ENCODE data around the gene ESYT2. TPM values are rescaled to one million over a fixed set of nuclear protein-coding genes. Genes with fewer than 3 reads are reported as not detected.

The ESYT2 gene
- total RNA-seq, 4 donors from 2014 or later: 209 to 286 (median 230) TPM

DNA sequence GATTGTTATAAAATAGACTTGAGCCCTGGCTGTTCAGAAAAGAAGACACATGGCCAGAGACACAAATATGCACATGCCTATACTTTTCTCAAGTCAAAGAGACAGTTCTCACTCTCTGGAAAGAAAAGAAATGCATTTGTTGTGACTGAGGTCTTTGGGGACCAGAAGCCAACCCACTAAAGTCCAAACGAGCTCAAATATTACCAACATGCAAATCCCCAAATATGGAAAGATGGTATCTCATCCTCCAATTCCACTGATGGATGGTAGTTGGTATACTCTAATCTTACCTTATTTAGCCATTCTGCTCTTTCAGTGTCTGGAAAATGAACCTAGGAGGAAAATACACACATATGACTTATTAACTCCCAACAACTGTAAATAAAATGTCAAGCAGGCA is 30.6 kb downstream of the ESYT2 start:
- no peak for TF ChIP-seq CTCF (IDR thresholded peaks at IDR 0.05)
- TF ChIP-seq POLR2A (IDR thresholded peaks at IDR 0.05): no peak
- TF ChIP-seq POLR2AphosphoS5 (IDR thresholded peaks at IDR 0.05): no peak
- TF ChIP-seq EP300 (IDR thresholded peaks at IDR 0.05): no peak
- no peaks in the 10 kb centered on the region for H3K9me3 ChIP-seq
- H3K4me3 ChIP-seq: no peak overlapping the region
- ATAC-seq: no peak
- 0 to 8% methylated on average over 1 of the region's 1 CpG for WGBS, 2 donors (ENCODE audit: low coverage in 1 of 2)
- H3K27ac ChIP-seq: peak overlapping the region in 2 of 4 donors; percentile 19 to 57
- no peaks in the 10 kb centered on the region for H3K27me3 ChIP-seq
- H3K36me3 ChIP-seq: peaks cover 0 to 45% of the 10 kb centered on the region in 2 donors
- H3K4me1 ChIP-seq: peaks cover 14 to 92% (median 26%) of the 10 kb centered on the region in 3 donors

GRCh38 chr7:158796667-158797066 is 32.6 kb downstream of the ESYT2 start:
- Histone ChIP-seq H3K27me3 (no peaks in the 10 kb centered on the region), H3K4me1 (peaks cover 6 to 76% (median 18%) of the 10 kb centered on the region in 3 donors), H3K4me3 (no peak overlapping the region), H3K9me3 (no peaks in the 10 kb centered on the region), H3K36me3 (peaks cover 0 to 66% of the 10 kb centered on the region in 2 donors), H3K27ac (peak overlapping the region; percentile 75 to 84 (median 78))
- 53 to 59% methylated on average over 15 to 18 of the region's 23 CpGs for WGBS, 2 donors (ENCODE audit: low coverage in 1 of 2)
- no peak for ATAC-seq
- no peak for TF ChIP-seq POLR2A (IDR thresholded peaks at IDR 0.05)
- no peak for TF ChIP-seq CTCF (IDR thresholded peaks at IDR 0.05)
- no peak for TF ChIP-seq EP300 (IDR thresholded peaks at IDR 0.05)
- no peak for TF ChIP-seq POLR2AphosphoS5 (IDR thresholded peaks at IDR 0.05)

DNA sequence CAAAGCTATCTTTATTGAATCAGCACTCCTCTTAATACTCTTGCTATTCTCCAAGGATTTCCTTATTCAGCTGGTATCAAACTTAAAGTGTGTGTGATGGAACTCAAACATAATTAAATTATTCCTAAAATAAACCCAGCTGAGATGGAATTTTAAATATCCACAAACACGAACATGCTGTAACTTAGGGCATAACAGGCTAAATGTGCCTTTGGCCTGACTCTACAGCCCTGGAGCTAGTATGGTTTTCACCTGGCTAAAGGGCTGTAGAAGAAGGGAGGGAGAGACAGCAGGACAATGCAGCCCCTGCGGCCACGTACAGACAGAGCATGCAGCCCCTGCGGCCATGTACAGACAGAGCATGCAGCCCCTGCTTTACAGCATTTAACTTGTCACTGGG is 34.0 kb downstream of the ESYT2 start:
- H3K36me3 ChIP-seq: peaks cover 0 to 80% of the 10 kb centered on the region in 2 donors

GRCh38 chr7:158791107-158791506 is 38.2 kb downstream of the ESYT2 start:
- H3K9me3 ChIP-seq: no peaks in the 10 kb centered on the region
- H3K4me1 ChIP-seq: peaks cover 0 to 54% (median 8%) of the 10 kb centered on the region in 3 donors
- no peak for TF ChIP-seq CTCF (IDR thresholded peaks at IDR 0.05)
- no peak for TF ChIP-seq POLR2AphosphoS5 (IDR thresholded peaks at IDR 0.05)
- TF ChIP-seq EP300 (IDR thresholded peaks at IDR 0.05): no peak
- no peak for TF ChIP-seq POLR2A (IDR thresholded peaks at IDR 0.05)
- no peaks in the 10 kb centered on the region for H3K27me3 ChIP-seq
- no peak overlapping the region for H3K4me3 ChIP-seq
- H3K27ac ChIP-seq: peak overlapping the region in 2 of 4 donors; percentile 63 to 89
- 78 to 82% methylated on average over 5 to 8 of the region's 10 CpGs for WGBS, 2 donors (ENCODE audit: low coverage in 1 of 2)
- ATAC-seq: no peak
- H3K36me3 ChIP-seq: peaks cover 0 to 94% of the 10 kb centered on the region in 2 donors

More for the DNA sequence above, 34.0 kb downstream of the ESYT2 start:
- no peaks in the 10 kb centered on the region for H3K9me3 ChIP-seq
- peak overlapping the region; percentile 75 to 84 (median 78) for H3K27ac ChIP-seq
- ATAC-seq: peak; percentile 69
- 25 to 44% methylated on average over 1 to 3 of the region's 4 CpGs for WGBS, 2 donors (ENCODE audit: low coverage in 1 of 2)
- H3K4me1 ChIP-seq: peaks cover 6 to 71% (median 14%) of the 10 kb centered on the region in 3 donors
- H3K4me3 ChIP-seq: no peak overlapping the region
- peak; percentile 29 for TF ChIP-seq POLR2AphosphoS5 (IDR thresholded peaks at IDR 0.05)
- no peak for TF ChIP-seq POLR2A (IDR thresholded peaks at IDR 0.05)
- H3K27me3 ChIP-seq: no peaks in the 10 kb centered on the region

- ATAC-seq: no peak
- no peaks in the 10 kb centered on the region for H3K27me3 ChIP-seq
- peaks cover 0 to 85% of the 10 kb centered on the region in 2 donors for H3K36me3 ChIP-seq
- 40 to 76% methylated on average over 1 to 6 of the region's 11 CpGs for WGBS, 2 donors (ENCODE audit: low coverage in 1 of 2)
- TF ChIP-seq POLR2AphosphoS5 (IDR thresholded peaks at IDR 0.05) (no peak), CTCF (IDR thresholded peaks at IDR 0.05) (no peak), EP300 (IDR thresholded peaks at IDR 0.05) (no peak), POLR2A (IDR thresholded peaks at IDR 0.05) (no peak)
- H3K27ac ChIP-seq: peak overlapping the region in 3 of 4 donors; percentile 44 to 89 (median 63)
- peaks cover 0 to 54% (median 1%) of the 10 kb centered on the region in 3 donors for H3K4me1 ChIP-seq
- no peak overlapping the region for H3K4me3 ChIP-seq
- no peaks in the 10 kb centered on the region for H3K9me3 ChIP-seq
Observed at GRCh38 chr7:158789842-158790241, 39.5 kb downstream of the ESYT2 start.
